Stimulated activated CD8-positive, alpha-beta memory T cell treated with anti-CD3 and anti-CD28 coated beads, Interleukin-7, amount 100 ng/mL, for 4 hours (primary cell): Measurements from ENCODE around the gene CD320.
"Not testable (repeated sequence)": the region's sequence is repeated elsewhere in the genome, so short reads cannot be mapped to it uniquely, and the experiment has no call there.

Experiments
- DNase-seq, 2 donors: peaks; one replicate each; pipeline ENCODE4 v3.0.0-alpha.2; 2020; ENCODE audit warnings: low read depth in 2 of 2

CD320 gene

DNA sequence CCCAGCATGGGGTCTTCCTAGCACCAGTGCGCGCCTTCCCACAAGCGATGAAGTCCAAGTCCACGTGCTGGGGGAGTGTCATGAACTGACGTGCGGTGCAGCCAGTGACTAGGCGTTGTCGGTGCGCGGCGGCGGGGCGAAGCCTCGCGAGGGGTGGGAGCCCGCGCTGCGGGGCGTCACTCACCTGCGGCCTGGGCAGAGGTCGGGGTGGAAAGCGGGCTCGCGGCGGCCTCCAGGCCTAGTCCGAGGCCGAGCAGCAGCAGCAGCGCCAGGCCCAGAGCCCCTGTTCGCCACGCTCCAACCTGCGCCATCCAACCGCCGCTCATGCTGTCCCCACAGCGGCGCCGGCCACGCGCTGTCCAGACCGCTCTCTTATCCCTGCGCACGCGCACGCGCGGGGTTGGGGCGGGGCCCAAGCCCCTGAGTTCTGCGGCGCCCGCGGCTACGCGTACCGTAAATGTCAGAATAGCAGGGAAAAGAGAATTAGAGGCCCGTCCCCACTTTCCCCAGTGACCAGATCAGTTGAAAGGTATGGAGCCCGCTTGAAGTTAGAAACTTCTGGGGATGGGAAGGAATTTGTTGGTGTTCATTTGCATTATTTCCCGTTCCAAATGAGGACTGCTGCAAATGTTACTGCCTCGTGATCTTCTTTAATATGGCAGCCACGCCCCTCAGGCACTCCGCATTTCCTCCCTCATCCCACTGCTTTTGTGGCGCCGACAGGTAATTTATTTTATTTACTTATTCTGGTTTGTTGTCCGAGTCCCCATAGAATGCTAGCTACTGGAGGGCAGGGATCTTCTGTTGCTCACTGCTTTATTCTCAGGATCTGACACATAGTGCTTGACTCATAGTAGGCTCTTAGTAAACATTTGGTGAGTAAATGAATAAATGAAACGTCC lies at the start of gene CD320:
Gene CD320 (minus strand): TSS at position 394 of the 902 bp plus-strand sequence. CDS start 68 bp downstream, at position 326.
- peak; percentile 68 to 79 for DNase-seq

DNA sequence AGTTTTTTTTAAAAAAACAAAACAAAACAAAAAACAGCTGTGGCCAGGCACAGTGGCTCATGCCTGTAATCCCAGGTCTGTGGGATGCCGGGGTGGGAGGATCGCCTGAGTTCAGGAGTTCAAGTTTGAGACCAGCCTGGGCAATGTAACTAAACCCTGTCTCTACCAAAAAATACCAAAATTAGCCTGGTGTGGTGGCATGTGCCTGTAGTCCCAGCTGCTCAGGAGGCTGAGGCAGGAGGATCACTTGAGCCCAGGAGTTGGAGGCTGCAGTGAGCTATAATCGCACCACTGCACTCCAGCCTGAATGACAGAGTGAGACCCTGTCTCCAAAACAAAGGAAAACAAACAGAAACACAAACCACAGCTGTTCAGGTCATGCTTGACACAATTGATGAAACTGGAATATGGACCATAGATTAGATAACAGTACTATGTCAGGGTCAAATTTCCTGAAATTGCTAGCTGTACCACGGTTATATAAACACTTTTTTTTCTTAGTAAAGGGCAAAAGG lies 48.9 kb upstream of the CD320 start:
- no peak for DNase-seq

DNA sequence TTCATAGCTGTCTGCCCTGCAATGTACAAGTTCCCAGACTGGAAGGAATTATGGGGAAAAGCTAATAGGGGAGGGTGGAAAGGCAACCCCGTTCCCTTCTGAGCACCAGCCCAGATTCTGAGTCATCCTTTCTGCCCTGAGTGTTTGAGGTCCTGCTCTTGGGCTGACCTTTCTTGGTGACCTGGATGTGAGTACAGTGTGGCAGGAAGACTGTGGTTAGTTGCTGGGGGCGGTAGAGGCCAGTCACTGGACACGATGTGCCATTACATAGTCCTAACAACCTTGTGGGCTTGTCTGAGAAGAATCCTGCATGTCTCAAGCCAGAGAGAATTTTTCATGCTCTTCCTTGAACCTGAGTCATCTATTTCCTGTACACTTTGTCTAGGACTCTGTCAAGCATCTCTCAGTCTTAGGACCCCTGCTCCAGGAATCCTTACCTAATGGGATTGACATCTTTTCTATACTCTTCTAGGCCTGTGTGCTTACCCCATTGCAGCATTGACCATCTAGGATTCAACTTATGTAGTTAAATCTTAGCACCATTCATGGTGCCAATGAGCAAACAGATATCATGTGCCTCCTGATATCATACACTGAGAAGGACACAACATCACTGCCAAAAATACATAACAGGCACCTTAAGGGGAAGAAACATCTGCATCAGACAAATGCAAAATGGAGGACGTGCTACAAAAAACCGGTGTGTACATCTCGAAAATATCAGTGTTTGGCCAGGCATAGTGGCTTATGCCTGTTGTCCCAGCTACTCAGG lies 47.7 kb upstream of the CD320 start:
- no peak for DNase-seq

DNA sequence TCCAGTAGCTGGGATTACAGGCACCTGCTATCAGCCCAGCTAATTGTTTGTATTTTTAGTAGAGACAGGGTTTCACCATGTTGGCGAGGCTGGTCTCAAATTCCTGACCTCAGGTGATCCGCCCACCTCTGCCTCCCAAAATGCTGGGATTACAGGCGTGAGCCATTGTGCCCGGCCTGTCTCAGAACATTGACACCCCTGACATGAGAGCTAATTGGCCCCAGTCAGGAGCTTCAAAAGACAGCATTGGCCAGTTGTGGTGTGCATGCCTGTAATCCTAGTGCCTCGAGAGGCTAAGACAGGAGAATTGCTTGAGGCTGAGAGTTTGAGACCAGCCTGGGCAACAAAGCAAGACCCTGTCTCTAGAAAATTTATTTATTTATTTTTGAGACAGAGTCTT lies 44.7 kb upstream of the CD320 start:
- not testable (repeated sequence) for DNase-seq

DNA sequence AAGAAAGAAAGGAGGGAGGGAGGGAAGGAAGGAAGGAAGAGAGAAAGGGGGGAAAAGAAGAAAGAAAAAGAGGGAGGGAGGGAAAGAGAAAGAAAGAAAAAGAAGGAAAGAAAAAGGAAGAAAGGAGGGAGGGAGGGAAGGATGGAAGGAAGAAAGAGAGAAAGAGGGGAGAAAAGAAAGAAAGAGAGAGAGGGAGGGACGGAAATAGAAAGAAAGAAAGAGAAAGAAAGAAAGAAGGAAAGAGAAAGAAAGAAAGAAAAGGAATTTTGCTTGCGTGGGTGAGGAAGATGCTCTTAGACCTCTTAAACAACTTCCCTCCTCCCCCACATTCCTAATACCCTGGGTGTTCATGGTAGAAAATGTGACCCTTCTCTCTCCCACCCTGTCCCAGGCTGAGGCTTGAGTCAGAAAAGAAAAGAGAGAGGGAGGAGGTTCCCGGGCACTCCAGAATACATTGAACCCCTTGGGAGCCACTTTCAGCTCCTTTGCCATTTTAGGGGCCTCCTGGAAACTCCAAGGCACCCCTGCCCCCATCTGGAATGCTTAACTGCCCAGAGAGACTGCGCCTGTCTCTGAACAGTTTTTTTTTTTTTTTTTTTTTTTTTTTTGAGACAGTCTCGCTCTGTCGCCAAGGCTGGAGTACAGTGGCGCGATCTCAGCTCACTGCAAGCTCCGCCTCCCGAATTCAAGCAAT lies 44.1 kb upstream of the CD320 start:
- no peak for DNase-seq

DNA sequence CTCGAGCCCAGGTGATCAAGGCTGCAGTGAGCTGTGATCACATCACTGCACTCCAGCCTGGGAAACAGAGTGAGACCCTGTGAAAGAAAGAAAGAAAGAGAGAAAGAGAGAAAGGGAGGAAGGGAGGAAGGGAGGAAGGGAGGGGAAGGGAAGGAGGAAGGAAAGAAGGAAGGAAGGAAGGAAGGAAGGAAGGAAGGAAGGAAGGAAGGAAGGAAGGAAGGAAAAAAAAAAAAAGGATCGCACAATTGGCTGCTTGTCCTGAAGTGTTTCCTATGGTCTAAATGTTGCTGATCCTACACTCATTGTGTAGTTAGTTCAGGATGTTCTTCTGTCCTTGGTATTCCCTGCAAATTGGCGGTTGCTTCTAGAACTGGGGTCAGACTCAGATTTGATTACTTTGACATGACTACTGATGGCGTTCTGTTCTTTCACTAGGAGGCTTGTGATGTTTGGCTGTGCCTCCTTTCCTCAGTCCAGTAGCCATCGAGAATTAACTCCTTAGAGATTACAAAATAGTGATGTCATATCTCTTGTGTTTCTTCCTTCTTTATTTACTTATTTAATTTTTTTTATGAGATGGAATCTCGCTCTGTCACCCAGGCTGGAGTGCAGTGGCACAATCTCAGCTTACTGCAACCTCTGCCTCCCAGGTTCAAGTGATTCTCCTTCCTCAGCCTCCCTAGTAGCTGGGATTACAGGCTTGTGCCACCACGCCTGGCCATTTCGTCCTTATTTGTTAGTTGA lies 41.6 kb upstream of the CD320 start:
- DNase-seq = not testable (repeated sequence)

DNA sequence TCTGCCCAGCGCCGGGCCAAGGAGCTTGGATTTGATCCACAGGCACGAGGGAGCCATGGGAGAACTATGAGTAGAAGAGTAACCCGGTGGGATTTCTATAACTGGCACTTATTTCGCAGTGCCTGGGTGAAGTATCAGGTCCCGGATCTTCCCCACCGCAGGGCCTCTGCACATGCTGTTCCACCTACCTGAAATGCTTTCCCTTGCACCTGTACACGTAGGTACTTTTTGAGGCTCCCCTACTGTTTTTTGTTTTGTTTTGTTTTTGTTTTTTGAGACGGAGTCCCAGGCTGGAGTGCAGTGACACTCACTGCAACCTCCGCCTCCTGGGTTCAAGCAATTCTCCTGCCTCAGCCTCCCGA lies 35.3 kb upstream of the CD320 start:
- DNase-seq = no peak

DNA sequence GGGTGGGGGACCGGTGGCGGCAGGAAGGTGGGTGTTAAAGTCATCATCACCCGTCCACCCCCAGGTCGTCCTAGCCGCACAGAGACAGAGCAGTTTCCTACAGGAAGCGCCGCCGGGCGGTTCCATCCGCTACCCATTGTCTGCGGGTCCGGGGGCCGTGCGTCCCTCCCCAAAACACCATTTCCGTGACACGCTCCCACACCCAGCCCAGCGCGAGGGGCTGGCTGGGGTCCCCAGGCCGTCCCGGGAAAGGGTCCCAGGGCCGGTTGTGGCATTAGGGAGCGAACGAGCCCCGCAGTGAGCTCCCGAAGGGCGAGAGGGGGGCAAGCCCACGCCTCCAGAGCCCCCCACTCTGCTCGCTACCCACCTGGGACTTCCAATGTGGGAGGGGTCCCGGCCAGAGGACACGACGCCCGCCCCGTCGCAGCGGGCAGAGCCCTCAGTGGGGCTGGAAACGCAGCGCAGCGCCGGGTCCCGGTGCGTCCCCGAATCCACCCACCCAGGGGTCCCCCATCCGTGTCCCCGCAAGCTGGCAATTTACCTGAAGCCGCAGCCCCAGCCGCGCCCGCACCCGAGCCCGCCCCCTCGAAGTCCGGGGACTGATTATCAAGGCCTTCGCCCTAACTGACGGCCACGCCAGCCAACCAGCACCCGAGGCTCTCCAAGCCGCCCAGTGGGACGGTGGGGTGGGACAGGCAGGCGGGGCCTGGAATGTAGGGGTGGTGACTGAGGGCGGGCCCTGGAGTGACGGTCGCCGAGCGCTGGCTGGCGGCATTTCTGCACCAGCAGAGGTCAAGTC lies 34.7 kb upstream of the CD320 start, which contains the start of gene KANK3:
Gene KANK3 (minus strand): TSS at position 579 of the 799 bp plus-strand sequence. CDS start 5,434 bp downstream, outside the sequence.
- DNase-seq = peak; percentile 86 to 90

DNA sequence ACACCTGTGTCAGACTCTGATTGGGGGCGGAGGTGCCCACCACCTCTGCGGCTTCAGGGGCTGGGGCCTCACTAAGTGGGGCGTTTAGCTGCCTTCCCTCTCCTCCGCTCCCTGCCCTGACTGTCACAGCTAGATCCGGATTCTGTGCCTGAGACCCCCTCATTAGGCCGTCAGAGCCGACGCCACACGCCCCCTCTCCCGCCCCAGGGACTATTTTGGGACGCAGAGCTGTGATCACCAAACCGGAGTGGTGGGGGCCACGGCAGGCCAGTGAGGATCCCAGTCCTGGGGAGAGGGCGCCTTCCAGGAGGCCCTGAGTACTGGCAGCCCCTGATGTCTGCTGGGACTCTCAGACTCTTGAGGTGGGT lies 34.1 kb upstream of the CD320 start:
- no peak for DNase-seq

DNA sequence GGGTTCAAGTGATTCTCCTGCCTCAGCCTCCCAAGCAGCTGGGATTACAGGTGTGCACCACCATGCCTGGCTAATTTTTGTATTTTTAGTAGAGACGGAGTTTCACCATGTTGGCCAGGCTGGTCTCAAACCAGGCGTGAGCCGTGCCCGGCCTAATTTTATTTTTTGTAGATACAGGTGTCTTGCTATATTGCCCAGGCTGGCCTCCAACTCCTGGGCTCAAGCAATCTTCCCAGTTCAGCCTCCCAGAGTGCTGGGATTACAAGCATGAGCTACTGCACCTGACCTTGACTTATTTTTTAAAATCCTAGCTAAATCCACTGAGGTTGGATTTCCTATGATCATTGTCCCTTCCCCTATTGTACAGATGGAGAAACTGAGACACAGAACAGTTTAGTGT lies 33.3 kb upstream of the CD320 start:
- not testable (repeated sequence) for DNase-seq

DNA sequence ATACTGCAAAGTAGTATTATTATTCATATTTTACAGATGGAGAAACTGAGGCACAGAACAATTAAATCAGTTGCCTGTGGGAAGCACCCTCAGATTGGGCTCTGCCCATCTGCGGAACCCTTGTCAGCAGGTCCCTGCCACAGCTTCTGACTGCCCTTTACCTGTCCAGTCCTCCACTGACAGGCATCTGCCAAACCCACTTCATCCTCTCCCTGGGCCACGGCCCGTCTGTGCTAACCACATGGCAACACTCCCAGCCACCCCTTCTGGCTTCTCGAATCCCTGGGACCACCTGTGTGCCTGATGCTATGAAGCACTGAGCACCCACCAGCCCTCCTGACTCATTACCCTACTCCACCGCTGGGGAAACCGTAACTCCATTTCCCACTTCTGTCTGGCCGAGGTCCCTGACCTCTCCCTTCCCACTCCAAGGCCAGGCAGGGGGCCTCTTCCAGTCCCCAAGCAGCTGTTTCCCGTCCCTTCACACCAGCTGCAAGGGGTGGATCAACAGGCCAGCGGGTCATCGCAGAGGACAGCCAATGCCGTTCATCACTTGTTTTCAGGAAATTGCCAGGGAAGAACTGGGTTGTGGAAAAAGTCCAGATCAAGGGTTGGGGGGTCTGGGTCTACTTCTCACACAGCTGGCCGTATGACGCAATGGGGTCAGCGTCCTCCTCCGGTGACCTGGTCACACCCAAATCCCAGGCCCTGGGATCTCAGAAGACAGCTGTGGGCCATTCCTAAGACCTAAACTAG lies 32.4 kb upstream of the CD320 start:
- DNase-seq = no peak

DNA sequence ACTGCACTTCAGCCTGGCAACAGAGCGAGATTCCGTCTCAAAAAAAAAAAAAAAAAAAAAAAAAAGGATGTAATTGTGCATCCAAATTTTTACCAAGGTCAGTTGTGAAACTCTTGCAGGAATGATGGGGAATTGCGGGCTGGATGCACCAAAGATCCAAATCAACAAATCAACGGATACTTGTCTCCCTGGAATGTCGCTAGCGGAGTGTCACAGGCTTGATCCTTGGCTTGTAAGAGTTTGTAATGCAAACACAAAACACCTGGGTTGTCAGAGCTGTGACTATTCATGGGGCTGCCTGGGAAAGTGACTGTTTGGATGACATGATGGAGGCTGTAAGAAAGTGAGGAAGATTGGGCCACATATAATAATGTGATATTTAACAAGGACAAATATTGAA lies 30.7 kb upstream of the CD320 start:
- DNase-seq = no peak

DNA sequence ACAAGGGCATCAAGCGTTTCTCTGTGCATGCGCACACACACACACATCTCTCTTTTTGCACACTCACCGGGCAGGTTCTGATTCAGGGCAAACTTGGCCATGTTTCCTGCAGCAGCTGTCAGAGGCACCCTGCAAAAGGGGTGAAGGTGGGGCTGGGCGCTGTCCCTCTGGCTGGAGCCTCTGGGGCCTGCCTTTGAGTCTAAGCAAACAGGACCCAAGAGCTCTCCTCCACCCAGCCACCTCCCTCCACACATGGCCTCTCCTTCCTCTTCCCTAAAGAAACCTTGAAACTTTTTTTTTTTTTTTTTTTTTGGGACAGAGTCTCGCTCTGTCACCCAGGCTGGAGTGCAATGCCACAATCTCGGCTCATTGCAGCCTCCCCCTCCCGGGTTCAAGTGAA lies 29.6 kb upstream of the CD320 start:
- DNase-seq = no peak

DNA sequence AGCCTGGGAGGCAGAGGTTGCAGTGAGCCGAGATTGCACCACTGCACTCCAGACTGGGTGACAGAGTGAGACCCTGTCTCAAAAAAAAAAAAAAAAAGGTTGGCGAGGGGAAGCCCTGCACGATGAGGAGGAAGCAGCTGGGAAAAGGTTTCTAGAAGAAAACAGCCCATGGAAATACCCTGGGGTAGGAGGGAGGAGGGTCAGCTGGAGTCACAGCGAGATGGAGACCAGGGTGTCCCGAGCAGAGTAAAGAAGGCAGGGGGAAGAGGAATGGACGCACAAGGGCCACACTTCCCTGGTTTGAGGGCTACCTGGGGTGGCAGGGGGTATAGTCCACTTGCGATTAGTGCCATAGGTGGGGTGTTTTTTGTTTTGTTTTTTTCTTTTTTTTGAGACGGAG lies 28.5 kb upstream of the CD320 start:
- no peak for DNase-seq

DNA sequence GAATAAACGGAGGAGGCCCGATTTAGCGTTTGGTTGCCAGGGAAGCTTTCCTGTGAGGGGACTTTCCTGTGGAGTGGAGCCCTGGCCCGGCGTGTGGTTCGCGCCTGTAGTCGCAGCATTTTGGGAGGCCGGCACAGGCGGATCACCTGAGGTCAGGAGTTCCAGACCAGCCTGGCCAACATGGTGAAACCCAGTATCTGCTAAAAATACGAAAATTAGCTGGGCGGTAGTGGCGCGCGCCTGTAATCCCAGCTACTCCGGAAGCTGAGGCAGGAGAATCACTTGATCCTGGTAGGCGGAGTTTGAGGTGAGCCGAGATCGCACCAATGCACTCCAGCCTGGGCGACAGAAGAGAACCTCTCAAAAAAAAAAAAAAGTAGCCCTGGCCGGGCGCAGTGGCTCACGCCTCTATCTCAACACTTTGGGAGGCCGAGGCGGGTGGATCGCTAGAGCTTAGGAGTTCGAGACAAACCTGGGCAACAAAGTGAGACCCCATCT lies 28.0 kb upstream of the CD320 start:
- DNase-seq = no peak

DNA sequence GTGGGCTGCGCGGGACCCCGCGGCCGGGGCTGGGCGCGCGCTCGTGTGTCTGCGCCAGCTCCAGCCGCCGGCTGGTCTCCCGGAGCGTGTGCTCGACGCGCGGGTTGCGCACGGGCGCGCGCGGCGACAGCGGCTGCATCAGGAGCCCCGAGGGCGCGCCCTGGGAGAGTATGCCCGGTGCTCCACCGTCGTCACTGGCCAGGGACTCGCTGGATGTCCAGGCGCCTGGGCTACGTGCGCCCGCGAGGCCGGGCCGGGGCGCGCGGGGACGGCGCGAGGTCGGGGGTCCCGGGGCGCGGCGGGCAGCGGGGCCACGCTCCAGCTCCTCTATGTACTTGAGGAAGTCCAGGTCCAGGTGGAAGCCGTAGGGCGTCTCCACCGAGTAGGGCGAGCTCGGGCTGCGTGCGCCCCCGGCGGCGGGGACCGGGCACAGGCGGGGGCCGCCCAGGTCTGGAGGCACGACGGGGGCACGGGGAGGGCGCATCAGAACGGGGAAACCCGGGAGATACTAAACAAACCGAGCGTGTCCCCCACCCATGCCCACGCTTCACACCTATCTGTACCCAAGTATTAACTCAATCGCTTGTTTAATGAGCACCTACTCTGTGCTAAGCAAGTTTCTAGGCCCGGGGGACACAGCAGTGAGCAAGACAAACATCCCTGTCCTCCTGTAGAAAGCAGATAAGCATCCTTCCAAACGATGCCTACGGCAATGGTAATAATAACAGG lies 27.3 kb upstream of the CD320 start:
- DNase-seq = peak in 1 of 2 donors; percentile 37

DNA sequence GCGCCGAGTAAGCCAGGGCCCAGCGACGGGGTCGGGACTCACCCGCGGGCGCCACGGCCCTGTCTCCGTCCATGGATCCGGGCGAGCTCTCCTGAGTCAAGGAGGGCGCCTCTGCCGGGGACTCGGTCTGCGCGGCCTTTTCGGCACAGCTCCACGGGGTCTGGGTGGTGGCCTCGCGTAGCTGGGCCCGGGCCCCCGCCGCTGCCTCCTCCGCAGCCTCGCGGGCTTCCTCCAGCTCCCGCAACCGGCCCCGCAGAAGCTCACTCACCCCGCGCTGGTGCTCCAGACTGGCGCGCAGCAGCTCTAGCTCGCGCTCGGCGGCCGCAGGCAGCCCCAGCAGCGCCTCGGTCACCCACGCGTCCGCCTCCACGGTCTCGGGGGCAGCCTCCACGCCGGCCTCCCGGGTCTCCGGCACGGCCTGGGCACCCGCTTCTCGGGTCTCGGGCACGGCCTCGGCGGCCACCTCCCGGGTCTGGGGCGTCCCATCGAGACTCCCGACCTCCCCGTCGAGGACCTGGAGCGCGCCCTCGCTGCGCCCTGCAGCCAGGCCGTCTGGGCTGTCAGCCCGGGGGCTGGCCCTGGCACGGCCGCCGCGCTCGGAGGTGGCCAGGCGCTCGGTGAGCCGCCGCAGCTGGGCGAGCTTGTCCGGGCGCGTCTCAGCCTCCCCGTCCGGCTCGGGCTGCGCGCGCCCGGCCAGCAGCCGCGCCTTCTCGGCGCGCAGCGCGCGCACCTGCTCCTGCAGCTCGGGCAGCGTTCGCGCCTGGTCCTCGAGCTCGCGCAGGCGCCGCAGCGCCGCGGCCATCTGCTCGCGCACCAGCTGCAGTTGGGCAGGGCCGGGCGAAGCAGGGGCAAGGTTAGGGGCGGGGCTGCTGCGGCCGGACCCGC lies 26.5 kb upstream of the CD320 start:
- DNase-seq = no peak
